A549 (cell line): Measurements from ENCODE around the gene EIF2B5. TPM values are rescaled to one million over a fixed set of nuclear protein-coding genes. Genes with fewer than 3 reads are reported as not detected.
"Not testable (repeated sequence)": the region's sequence is repeated elsewhere in the genome, so short reads cannot be mapped to it uniquely, and the experiment has no call there.

Source experiments
- ATAC-seq, 2 experiments: fragments of 200-7000 bp in 1 of 2; fragments of >200 bp in 1 of 2; cut with Nextera tagmentation in 1 of 2; cut with Tn5 transposase in 1 of 2; 3 replicates each; pipeline versions ENCODE4 v1.8.0 to v1.9.1; 2018 to 2020; ENCODE audit warnings: mild to moderate bottlenecking in 1 of 2, moderate library complexity in 1 of 2
- CTCF ChIA-PET: fragments of 300-600 bp; sonication (Branson Sonifier 250); formaldehyde crosslinking; extraction: SDS; loops from one replicate; lab custom pipeline; 2021; ENCODE audit warnings: antibody characterized with exemption, inconsistent platforms; lab: Yijun Ruan, JAX
- POLR2A ChIA-PET: fragments of 350-600 bp; formaldehyde crosslinking; extraction: SDS; loops from one replicate; lab custom pipeline; 2021; ENCODE audit warnings: antibody characterized with exemption, inconsistent platforms; lab: Yijun Ruan, JAX
- DNase-seq, 2 experiments: peaks; one replicate each; pipeline versions ENCODE4 v3.0.0 to v3.0.0-alpha.2; 2011 to 2016; ENCODE audit warnings: low read depth in 1 of 2, low spot score in 1 of 2
- FAIRE-seq: peaks from 2 replicates; lab custom pipeline; 2011; peaks lifted over from hg19 to GRCh38; lab: Jason Lieb, UNC
- H3K27ac ChIP-seq, 2 experiments: fragments of >200 bp; sonication (Bioruptor Twin); formaldehyde crosslinking; 3 replicates each; pipeline ENCODE4 v1.5.1; 2016 to 2017
- H3K4me1 ChIP-seq: fragments of >200 bp; sonication (Bioruptor Twin); formaldehyde crosslinking; 3 replicates; pipeline ENCODE4 v1.6.1; 2016
- H3K4me2 ChIP-seq: fragments of >200 bp; sonication (Bioruptor Twin); formaldehyde crosslinking; 3 replicates; pipeline ENCODE4 v1.6.1; 2016
- H3K4me3 ChIP-seq: fragments of >200 bp; sonication (Bioruptor Twin); formaldehyde crosslinking; 3 replicates; pipeline ENCODE4 v1.5.1; 2016
- H3K9me3 ChIP-seq: fragments of >200 bp; sonication (Bioruptor Twin); formaldehyde crosslinking; 3 replicates; pipeline ENCODE4 v1.6.1; 2016
- BCL3 ChIP-seq: fragments of >200 bp; sonication (Bioruptor Twin); formaldehyde crosslinking; IDR thresholded peaks from 3 replicates; pipeline ENCODE4 v1.6.1; 2016
- CEBPB ChIP-seq, 2 experiments: fragments of >200 bp in 1 of 2; sonication (Bioruptor Twin) in 1 of 2; formaldehyde crosslinking in 1 of 2; IDR thresholded peaks; 2 replicates each; pipeline ENCODE4 v1.6.1; 2012 to 2016
- CHD4 ChIP-seq: fragments of 200-600 bp; sonication (generic); IDR thresholded peaks from 2 replicates; pipeline ENCODE4 v1.6.1; 2016; ENCODE audit warnings: antibody characterized with exemption, mild to moderate bottlenecking, borderline replicate concordance
- E2F6 ChIP-seq: IDR thresholded peaks from 2 replicates; pipeline ENCODE4 v1.6.1; 2012; ENCODE audit warnings: low read depth, borderline replicate concordance
- EHF ChIP-seq: fragments of 250-450 bp; sonication (Bioruptor Pico); IDR thresholded peaks from 2 replicates; pipeline ENCODE4 v1.5.0; 2020; ENCODE audit warnings: mild to moderate bottlenecking
- FOXS1 ChIP-seq: fragments of 250-450 bp; sonication (Bioruptor Pico); IDR thresholded peaks from 2 replicates; pipeline ENCODE4 v1.5.0; 2020; ENCODE audit warnings: mild to moderate bottlenecking, moderate library complexity
- HES2 ChIP-seq: fragments of >200 bp; sonication (Bioruptor Twin); formaldehyde crosslinking; IDR thresholded peaks from 2 replicates; pipeline ENCODE4 v1.6.1; 2016
- HOXA7 ChIP-seq: fragments of 250-450 bp; sonication (Bioruptor Pico); IDR thresholded peaks from 2 replicates; pipeline ENCODE4 v1.5.0; 2020; ENCODE audit warnings: mild to moderate bottlenecking, moderate library complexity
- JUNB ChIP-seq: fragments of >200 bp; sonication (Bioruptor Twin); formaldehyde crosslinking; IDR thresholded peaks from 2 replicates; pipeline ENCODE4 v1.6.1; 2016
- KDM5A ChIP-seq: fragments of 200-600 bp; sonication (generic); IDR thresholded peaks from 2 replicates; pipeline ENCODE4 v1.6.1; 2016; ENCODE audit warnings: antibody characterized with exemption, mild to moderate bottlenecking
- MAFK ChIP-seq: fragments of 450-650 bp; IDR thresholded peaks from 2 replicates; pipeline ENCODE4 v1.6.1; 2014; ENCODE audit not compliant: partially characterized antibody
- MAX ChIP-seq: IDR thresholded peaks from 2 replicates; pipeline ENCODE4 v1.6.1; 2012
- PBX3 ChIP-seq: IDR thresholded peaks from 2 replicates; pipeline ENCODE4 v1.6.1; 2012
- PHF8 ChIP-seq: fragments of 200-600 bp; sonication (generic); IDR thresholded peaks from 2 replicates; pipeline ENCODE4 v1.6.1; 2016; ENCODE audit warnings: low read depth, mild to moderate bottlenecking, antibody characterized with exemption, moderate library complexity, borderline replicate concordance
- RNF2 ChIP-seq: fragments of 200-600 bp; sonication (generic); IDR thresholded peaks from 2 replicates; pipeline ENCODE4 v1.6.1; 2016; ENCODE audit warnings: low read depth, mild to moderate bottlenecking, antibody characterized with exemption, moderate library complexity, borderline replicate concordance
- SREBF2 ChIP-seq: fragments of 450-650 bp; IDR thresholded peaks from 2 replicates; pipeline ENCODE4 v1.6.1; 2014; ENCODE audit warnings: mild to moderate bottlenecking, moderate library complexity
- ZC3H11A ChIP-seq: fragments of 450-650 bp; IDR thresholded peaks from 2 replicates; pipeline ENCODE4 v1.6.1; 2014; ENCODE audit warnings: antibody characterized with exemption, mild to moderate bottlenecking
- ZNF302 ChIP-seq: fragments of 250-450 bp; sonication (Bioruptor Pico); IDR thresholded peaks from 2 replicates; pipeline ENCODE4 v1.9.0; 2021; ENCODE audit warnings: inconsistent platforms, mild to moderate bottlenecking, moderate library complexity
- ZSCAN20 ChIP-seq: fragments of 250-450 bp; sonication (Bioruptor Pico); IDR thresholded peaks from 2 replicates; pipeline ENCODE4 v1.8.0; 2022; ENCODE audit warnings: mild to moderate bottlenecking, moderate library complexity
- WGBS: methylation state at CpG from one replicate; pipeline ENCODE4 v1.1.6; 2017; ENCODE audit errors: missing lambda C conversion rate; 5-methylcytosine and 5-hydroxymethylcytosine counted together
- polyA plus RNA-seq, 4 experiments: library from polyadenylated mRNA; depleted of rRNA in 3 of 4; stranded (reverse); fragments of >200 nt; fragmentation: RNase III in 1 of 4; extraction: RNeasy Plus Mini Kit Qiagen cat#74134 plus additional on column Dnase treatment in 1 of 4; gene quantifications; 2 replicates in 3 of 4; 3 replicates in 1 of 4; pipeline ENCODE4 v1.2.3, GENCODE V29; 2011 to 2017

EIF2B5 gene
- polyA plus RNA-seq, 2 of the 4 experiments (the other 2 are of a cell fraction): 32.1 to 32.7 TPM

- FAIRE-seq (no peak), DNase-seq (no peak), ATAC-seq (no peak)
- ChIA-PET CTCF (interaction anchor here (1.0 to 1.5 kb wide), 4 partner anchors 11 to 265 kb away, joined by 3 to 5 read pairs (median 3); no protein-coding TSS in a partner anchor), POLR2A (no interaction called here)
- Histone ChIP-seq H3K27ac (no peak overlapping the region), H3K4me3 (no peak overlapping the region), H3K4me2 (no peak overlapping the region), H3K4me1 (peaks cover 8% of the 10 kb centered on the region; the same call in 2 of the 3 replicates), H3K9me3 (no peaks in the 10 kb centered on the region)
- WGBS: 94% methylated on average over 2 of the region's 2 CpGs
- TF ChIP-seq HES2: no peak
- TF ChIP-seq MAX: no peak
- no peak for TF ChIP-seq PBX3
- no peak for TF ChIP-seq CEBPB (IDR thresholded peaks at IDR 0.05)
- TF ChIP-seq ZC3H11A: no peak
- no peak for TF ChIP-seq SREBF2
- TF ChIP-seq RNF2: no peak
- TF ChIP-seq E2F6: no peak
- no peak for TF ChIP-seq KDM5A
- TF ChIP-seq CHD4: no peak
- no peak for TF ChIP-seq FOXS1
- no peak for TF ChIP-seq BCL3
These were observed 25.3 kb downstream of the EIF2B5 start for GRCh38 chr3:184160456-184160855.

- ATAC-seq, H3K4me1 ChIP-seq, H3K4me3 ChIP-seq, H3K4me2 ChIP-seq, FAIRE-seq, H3K9me3 ChIP-seq, DNase-seq, H3K27ac ChIP-seq: not testable (repeated sequence)
- WGBS: 81% methylated on average over 7 of the region's 8 CpGs
- CTCF ChIA-PET: interaction anchor here (0.6 to 0.7 kb wide), 2 partner anchors 24 to 258 kb away, joined by 3 read pairs; no protein-coding TSS in a partner anchor
- POLR2A ChIA-PET: interaction anchor here (0.7 kb wide), 1 partner anchor 83 kb away, joined by 7 read pairs; no protein-coding TSS in a partner anchor
These were observed 27.5 kb downstream of the EIF2B5 start for GRCh38 chr3:184162571-184163070.

- no peak for FAIRE-seq
- CTCF ChIA-PET: interaction anchor here (0.6 to 1.2 kb wide), 3 partner anchors 9 to 269 kb away, joined by 3 read pairs; no protein-coding TSS in a partner anchor
- POLR2A ChIA-PET: interaction anchor here (0.8 kb wide), 1 partner anchor 12 kb away, joined by 3 read pairs; no protein-coding TSS in a partner anchor
- H3K9me3 ChIP-seq: no peaks in the 10 kb centered on the region
- DNase-seq: no peak
- TF ChIP-seq MAFK (no peak), ZSCAN20 (CRISPR knock-in tag) (no peak), ZNF302 (no peak), HOXA7 (CRISPR knock-in tag) (no peak), FOXS1 (no peak), JUNB (no peak), PHF8 (no peak), EHF (no peak)
- no peaks in the 10 kb centered on the region for H3K4me1 ChIP-seq
- no peak; a peak in 1 of 6 replicates for ATAC-seq
- WGBS: 97% methylated on average over 14 of the region's 16 CpGs
- no peak overlapping the region for H3K4me3 ChIP-seq
- H3K4me2 ChIP-seq: no peak overlapping the region
- no peak overlapping the region for H3K27ac ChIP-seq
These were observed 29.6 kb downstream of the EIF2B5 start for GRCh38 chr3:184164648-184165330.
